Measurements from ENCODE around the gene ANKS1A.

The ANKS1A gene

DNA sequence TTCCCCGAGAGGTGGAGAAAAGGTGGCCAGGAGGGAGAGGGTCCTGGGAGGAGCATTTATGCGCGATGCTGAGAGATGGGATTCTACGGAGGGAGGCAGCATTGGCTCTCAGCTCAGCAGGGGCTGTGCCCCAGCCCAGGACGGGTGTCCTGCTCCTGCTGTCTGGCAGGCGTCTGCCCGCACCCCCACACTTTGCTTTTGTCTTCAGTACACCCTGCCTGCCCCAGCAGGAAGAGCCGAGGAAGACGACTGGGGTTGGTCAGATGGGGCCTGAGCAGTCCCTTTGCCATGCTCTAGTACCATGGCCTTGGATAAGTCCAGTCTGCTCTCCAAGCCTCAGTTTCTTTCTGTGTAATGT, 183.6 kb downstream of the ANKS1A start:
- no peaks in the 10 kb centered on the region for H3K4me1 Mint-ChIP-seq
- H3K4me3 Mint-ChIP-seq = no peak overlapping the region
- DNase-seq = no peak
- no peaks in the 10 kb centered on the region for H3K36me3 Mint-ChIP-seq (ENCODE audit: low read depth)
- no peaks in the 10 kb centered on the region for H3K27me3 Mint-ChIP-seq
- ATAC-seq = no peak
- H3K27ac Mint-ChIP-seq = no peak overlapping the region
- H3K9me3 Mint-ChIP-seq = no peaks in the 10 kb centered on the region

DNA sequence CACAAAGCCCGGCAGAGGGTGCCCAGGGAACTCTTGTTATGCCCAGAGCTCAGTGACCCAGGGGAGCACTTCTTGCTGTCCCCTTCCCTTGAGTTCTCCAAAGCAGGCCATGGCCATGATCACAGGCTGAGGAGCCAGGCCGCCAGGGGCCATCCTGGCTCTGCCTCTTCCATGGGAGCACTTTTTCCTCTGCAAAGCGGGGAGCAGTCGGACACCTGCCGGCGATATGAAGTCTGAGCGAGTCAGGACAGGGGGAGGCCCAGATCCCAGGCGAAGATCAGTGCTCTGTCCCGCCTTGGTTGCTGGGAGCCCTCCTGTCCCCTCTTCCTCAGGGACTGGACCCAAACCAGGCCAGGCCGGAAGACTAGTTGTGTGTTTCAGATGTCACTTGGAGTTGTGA, 184.2 kb downstream of the ANKS1A start:
- H3K4me3 Mint-ChIP-seq = no peak overlapping the region
- no peaks in the 10 kb centered on the region for H3K4me1 Mint-ChIP-seq
- H3K36me3 Mint-ChIP-seq (ENCODE audit: low read depth) = no peaks in the 10 kb centered on the region
- DNase-seq (no peak), ATAC-seq (no peak)
- no peak overlapping the region for H3K27ac Mint-ChIP-seq
- no peaks in the 10 kb centered on the region for H3K9me3 Mint-ChIP-seq
- H3K27me3 Mint-ChIP-seq = no peaks in the 10 kb centered on the region

DNA sequence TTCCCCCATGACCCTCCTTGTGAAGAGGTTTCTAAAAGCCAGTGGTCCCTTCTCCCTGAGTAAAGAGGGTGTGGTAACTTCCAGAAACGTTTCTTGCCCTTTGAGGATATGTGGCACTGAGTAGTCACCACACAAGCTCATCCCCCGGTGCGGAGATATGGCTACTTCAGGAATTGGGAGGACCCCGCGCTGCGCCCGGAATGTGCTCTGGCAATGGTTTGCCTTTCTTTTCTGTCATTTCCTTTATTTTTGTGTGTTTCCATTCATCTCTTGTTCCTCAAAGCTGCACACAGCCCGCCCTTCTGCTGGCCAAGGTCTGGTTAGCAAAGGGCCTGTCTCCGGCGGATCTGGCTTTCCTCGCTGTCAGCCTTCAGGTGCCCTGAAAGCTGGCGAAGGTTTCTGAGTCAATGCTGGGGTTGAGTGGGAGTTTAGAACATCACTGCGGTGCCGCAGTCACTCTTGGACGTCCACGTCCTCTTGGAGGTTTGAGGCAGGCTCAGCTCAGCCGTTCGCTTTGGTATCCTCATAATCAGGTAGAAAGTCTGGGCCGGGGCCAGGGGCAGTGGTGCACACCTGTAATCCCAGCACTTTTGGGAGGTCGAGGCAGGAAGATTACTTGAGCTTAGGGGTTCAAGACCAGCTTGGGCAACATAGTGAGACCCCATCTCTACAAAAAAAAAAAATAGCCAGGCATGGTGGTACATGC, 184.9 kb downstream of the ANKS1A start:
- no peaks in the 10 kb centered on the region for H3K9me3 Mint-ChIP-seq
- H3K4me1 Mint-ChIP-seq = no peaks in the 10 kb centered on the region
- no peak for DNase-seq
- H3K27me3 Mint-ChIP-seq = no peaks in the 10 kb centered on the region
- H3K27ac Mint-ChIP-seq = no peak overlapping the region
- no peaks in the 10 kb centered on the region for H3K36me3 Mint-ChIP-seq (ENCODE audit: low read depth)
- no peak for ATAC-seq
- no peak overlapping the region for H3K4me3 Mint-ChIP-seq

DNA sequence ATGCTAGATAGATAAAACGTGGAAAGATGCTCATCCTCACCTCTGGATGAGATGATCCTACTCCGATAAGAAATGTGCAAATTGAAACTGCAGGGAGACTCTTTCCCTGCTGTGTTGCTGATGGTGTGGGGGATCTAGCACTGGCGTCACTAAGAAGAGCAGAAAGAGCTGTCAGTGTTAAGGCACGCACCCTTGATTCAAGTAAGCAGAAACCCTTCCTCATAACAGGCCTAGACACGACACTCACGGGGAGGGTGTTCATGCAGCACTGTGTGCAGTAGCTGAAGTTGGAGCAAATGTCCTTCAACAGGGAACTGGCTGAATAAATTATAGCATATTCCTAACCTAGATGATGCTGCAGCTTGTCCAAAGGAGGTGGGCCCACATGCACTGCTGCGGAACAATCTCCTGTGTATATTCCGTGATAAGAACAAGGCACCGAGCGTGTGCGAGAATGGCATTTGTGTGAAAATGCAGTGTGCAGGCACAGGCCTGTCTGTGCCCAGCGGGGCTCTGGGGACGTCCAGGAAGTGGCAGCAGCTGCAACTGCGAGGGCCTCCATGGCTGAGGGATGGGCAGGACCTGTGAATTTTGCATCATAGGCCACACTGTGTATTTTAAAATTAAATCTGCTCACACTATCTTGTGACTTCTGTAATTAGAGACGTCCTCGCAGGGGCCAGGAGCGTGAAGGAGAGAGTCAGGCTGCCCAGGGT, 188.1 kb downstream of the ANKS1A start:
- Mint-ChIP-seq H3K27ac (no peak overlapping the region), H3K4me1 (no peaks in the 10 kb centered on the region), H3K9me3 (no peaks in the 10 kb centered on the region), H3K27me3 (no peaks in the 10 kb centered on the region), H3K36me3 (ENCODE audit: low read depth) (no peaks in the 10 kb centered on the region), H3K4me3 (no peak overlapping the region)
- ATAC-seq (no peak), DNase-seq (no peak)

DNA sequence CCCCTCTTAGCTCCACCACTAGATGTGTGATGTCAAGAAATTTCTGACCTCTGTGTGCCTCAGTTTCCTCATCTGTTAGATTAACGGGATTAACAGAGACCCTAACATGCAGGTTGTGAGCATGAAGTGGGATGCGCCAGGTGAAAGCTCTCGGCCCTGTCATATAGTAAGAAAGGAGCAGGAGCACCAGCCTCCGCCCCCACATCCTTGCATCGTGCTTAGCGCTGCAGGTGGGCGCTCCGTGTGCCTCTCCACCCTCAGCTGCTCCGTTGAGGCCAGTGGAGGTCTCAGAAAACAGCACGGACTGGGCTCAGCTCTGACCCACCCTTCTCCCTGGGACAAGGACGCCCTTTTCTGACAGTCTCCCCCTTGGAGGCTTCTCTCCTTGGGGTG, 188.7 kb downstream of the ANKS1A start:
- H3K9me3 Mint-ChIP-seq = no peaks in the 10 kb centered on the region
- H3K27ac Mint-ChIP-seq = no peak overlapping the region
- DNase-seq = no peak
- H3K36me3 Mint-ChIP-seq (ENCODE audit: low read depth) = no peaks in the 10 kb centered on the region
- no peaks in the 10 kb centered on the region for H3K4me1 Mint-ChIP-seq
- no peaks in the 10 kb centered on the region for H3K27me3 Mint-ChIP-seq
- H3K4me3 Mint-ChIP-seq = no peak overlapping the region
- no peak for ATAC-seq

- no peak overlapping the region for H3K27ac Mint-ChIP-seq
- H3K27me3 Mint-ChIP-seq = no peaks in the 10 kb centered on the region
- ATAC-seq = no peak
- no peaks in the 10 kb centered on the region for H3K4me1 Mint-ChIP-seq
- H3K9me3 Mint-ChIP-seq = no peaks in the 10 kb centered on the region
- no peaks in the 10 kb centered on the region for H3K36me3 Mint-ChIP-seq (ENCODE audit: low read depth)
- H3K4me3 Mint-ChIP-seq = no peak overlapping the region
- no peak for DNase-seq
Observed at GRCh38 chr6:35078226-35078850, 189.3 kb downstream of the ANKS1A start.

- Mint-ChIP-seq H3K9me3 (no peaks in the 10 kb centered on the region), H3K36me3 (ENCODE audit: low read depth) (peaks cover 4% of the 10 kb centered on the region), H3K27ac (no peak overlapping the region), H3K27me3 (no peaks in the 10 kb centered on the region), H3K4me1 (no peaks in the 10 kb centered on the region), H3K4me3 (no peak overlapping the region)
- DNase-seq (no peak), ATAC-seq (no peak)
Observed at GRCh38 chr6:35078896-35079295, 189.8 kb downstream of the ANKS1A start.

DNA sequence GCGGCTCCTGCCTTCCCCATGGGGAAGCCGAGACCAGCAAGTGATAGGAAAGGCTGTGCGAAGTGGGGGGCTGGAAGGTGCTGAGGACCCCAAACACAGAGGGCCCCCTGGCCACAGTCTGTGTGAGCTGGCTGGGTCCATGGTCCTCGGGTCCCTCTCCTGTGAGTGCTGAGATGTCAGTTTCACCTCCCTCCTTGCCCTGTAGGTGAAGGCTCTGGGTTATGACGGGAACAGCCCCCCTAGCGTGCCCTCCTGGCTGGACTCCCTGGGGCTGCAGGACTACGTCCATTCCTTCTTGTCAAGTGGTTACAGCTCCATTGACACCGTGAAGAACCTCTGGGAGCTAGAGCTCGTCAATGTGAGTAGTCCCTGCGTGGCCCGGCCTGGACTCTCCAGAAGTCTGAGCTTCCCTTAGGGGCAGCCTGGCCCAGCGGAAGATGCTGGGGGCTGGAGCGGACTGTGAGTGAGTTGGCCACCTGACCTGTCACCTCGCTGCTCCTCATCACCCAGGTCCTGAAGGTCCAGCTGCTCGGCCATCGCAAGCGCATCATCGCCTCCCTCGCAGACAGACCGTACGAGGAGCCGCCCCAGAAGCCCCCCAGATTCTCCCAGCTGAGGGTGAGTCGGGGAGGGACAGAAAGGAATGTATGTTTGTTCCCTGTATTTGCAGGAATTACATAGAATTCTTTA, 190.4 kb downstream of the ANKS1A start:
- no peak overlapping the region for H3K4me3 Mint-ChIP-seq
- no peak overlapping the region for H3K27ac Mint-ChIP-seq
- no peak for ATAC-seq

GRCh38 chr6:35080016-35080680, 191.1 kb downstream of the ANKS1A start:
- DNase-seq = no peak
- Mint-ChIP-seq H3K4me1 (no peaks in the 10 kb centered on the region), H3K27ac (no peak overlapping the region), H3K27me3 (no peaks in the 10 kb centered on the region), H3K36me3 (ENCODE audit: low read depth) (peaks cover 4% of the 10 kb centered on the region), H3K4me3 (no peak overlapping the region), H3K9me3 (no peaks in the 10 kb centered on the region)
- no peak for ATAC-seq

More for the DNA sequence above, 190.4 kb downstream of the ANKS1A start:
- no peaks in the 10 kb centered on the region for H3K9me3 Mint-ChIP-seq
- H3K27me3 Mint-ChIP-seq = no peaks in the 10 kb centered on the region
- no peak for DNase-seq
- peaks cover 4% of the 10 kb centered on the region for H3K36me3 Mint-ChIP-seq (ENCODE audit: low read depth)
- H3K4me1 Mint-ChIP-seq = no peaks in the 10 kb centered on the region

DNA sequence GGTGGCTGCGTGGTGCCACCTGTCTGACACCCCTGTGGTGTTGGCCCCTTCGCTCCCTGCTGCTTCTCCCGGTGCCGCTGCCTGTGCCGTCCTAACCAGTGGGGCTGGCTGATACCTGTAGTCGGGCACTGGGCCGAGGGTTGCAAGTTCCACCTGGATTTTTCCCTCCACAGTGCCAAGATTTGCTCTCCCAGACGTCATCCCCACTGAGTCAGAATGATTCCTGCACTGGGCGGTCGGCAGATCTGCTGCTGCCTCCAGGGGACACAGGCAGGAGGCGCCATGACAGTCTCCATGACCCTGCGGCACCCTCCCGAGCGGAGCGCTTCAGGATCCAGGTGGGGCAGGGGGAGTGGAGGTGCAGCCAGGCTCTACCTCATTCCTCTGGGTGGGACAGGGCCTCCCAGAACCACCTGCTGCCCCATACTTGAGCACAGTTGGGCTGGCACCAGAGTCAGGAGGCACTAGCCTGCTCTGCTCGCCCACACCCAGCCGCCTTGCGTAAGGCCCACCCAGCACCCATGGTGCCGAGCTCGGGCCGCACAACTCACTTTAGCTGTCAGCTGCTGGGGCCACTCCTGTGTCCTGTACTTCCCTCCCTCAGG, 191.9 kb downstream of the ANKS1A start:
- no peaks in the 10 kb centered on the region for H3K9me3 Mint-ChIP-seq
- no peak overlapping the region for H3K27ac Mint-ChIP-seq
- H3K4me3 Mint-ChIP-seq = no peak overlapping the region
- H3K27me3 Mint-ChIP-seq = no peaks in the 10 kb centered on the region
- ATAC-seq (no peak), DNase-seq (no peak)
- H3K4me1 Mint-ChIP-seq = no peaks in the 10 kb centered on the region
- H3K36me3 Mint-ChIP-seq (ENCODE audit: low read depth) = peaks cover 4% of the 10 kb centered on the region

DNA sequence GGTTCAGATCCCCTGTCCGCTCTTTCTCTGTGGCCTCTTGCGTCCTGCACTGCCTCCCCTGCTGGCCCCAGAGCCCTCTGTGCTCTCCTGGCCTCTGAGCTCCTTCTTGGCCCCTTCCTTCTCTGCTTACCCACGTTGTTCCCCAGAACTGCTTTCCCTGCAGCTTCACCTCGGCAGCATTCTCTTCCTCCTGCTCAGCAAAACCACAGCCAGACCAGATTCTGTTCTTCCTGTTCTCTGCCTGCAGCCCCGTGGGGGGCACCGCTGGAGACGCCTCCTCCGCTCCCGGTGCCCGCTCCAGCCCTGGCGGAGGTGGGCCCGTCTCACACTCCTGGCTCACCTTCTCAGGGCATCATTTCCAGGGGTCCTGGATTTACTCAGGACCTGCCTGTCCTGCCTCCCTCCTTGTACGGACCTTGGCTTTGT, 192.4 kb downstream of the ANKS1A start:
- peaks cover 6% of the 10 kb centered on the region for H3K36me3 Mint-ChIP-seq (ENCODE audit: low read depth)
- no peaks in the 10 kb centered on the region for H3K9me3 Mint-ChIP-seq
- H3K27ac Mint-ChIP-seq = no peak overlapping the region
- H3K27me3 Mint-ChIP-seq = no peaks in the 10 kb centered on the region
- DNase-seq (no peak), ATAC-seq (no peak)
- no peak overlapping the region for H3K4me3 Mint-ChIP-seq
- no peaks in the 10 kb centered on the region for H3K4me1 Mint-ChIP-seq

DNA sequence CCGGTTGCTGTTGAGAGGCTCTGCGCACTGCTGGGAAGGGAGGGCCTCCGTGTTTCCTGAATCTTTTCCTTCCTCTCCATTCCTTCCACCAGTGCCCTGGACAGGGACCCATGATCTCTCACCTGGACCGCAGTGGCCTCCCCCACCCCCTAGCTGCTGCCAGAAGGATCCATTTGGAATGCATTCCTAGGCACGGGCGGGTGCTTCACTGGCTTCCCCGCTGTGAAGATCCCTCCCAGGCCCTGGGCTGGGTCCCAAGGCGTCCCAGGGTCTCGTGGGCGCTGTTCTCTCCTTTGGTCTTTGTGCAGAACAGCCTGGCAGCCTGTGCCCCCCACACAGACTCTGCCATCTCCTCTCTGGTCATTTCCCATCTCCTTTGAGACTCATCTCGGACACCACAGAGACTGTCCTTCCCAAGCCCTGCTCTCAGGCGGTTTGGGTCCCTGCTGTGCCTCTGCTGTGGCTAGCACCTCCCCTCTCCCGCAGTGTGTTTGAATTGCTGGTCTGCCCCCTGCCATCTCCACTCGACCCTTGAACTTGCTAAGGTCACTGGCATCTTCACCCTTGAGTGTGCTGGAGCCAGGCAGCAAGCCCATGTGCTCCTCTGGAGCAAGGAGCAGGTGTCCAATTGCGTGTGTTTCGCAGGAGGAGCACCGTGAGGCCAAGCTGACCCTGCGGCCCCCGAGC, 193.1 kb downstream of the ANKS1A start:
- peaks cover 8% of the 10 kb centered on the region for H3K36me3 Mint-ChIP-seq (ENCODE audit: low read depth)
- H3K27ac Mint-ChIP-seq = no peak overlapping the region
- H3K27me3 Mint-ChIP-seq = no peaks in the 10 kb centered on the region
- no peaks in the 10 kb centered on the region for H3K4me1 Mint-ChIP-seq
- no peaks in the 10 kb centered on the region for H3K9me3 Mint-ChIP-seq
- ATAC-seq = no peak
- no peak for DNase-seq
- no peak overlapping the region for H3K4me3 Mint-ChIP-seq

- H3K36me3 Mint-ChIP-seq (ENCODE audit: low read depth) = peaks cover 8% of the 10 kb centered on the region
Observed at GRCh38 chr6:35082733-35083403, 193.8 kb downstream of the ANKS1A start.

More at GRCh38 chr6:35082733-35083403, 193.8 kb downstream of the ANKS1A start:
- no peaks in the 10 kb centered on the region for H3K4me1 Mint-ChIP-seq
- ATAC-seq (no peak), DNase-seq (no peak)
- no peaks in the 10 kb centered on the region for H3K9me3 Mint-ChIP-seq
- H3K27ac Mint-ChIP-seq = no peak overlapping the region
- H3K27me3 Mint-ChIP-seq = no peaks in the 10 kb centered on the region
- no peak overlapping the region for H3K4me3 Mint-ChIP-seq

All from activated naive CD8-positive, alpha-beta T cell treated with anti-CD3 and anti-CD28 coated beads, Interleukin-2, amount 50 U/mL, for 24 hours (primary cell).